ENCODE measurements around the gene C2CD3. TPM values are rescaled to one million over a fixed set of nuclear protein-coding genes. Genes with fewer than 3 reads are reported as not detected.

Gene C2CD3
- total and polyA plus RNA-seq, 9 of the 15 experiments (the other 6 are each of a cell fraction or from before 2014, with no cell fraction given) = 4.4 to 20.2 (median 15.4) TPM

GRCh38 chr11:73983741-73984538 lies 186.9 kb downstream of the C2CD3 start (continued):
- TF ChIP-seq ZBTB8A (IDR thresholded peaks at IDR 0.05; ENCODE audit: partially characterized antibody) (no peak), SRSF7 (optimal IDR thresholded peaks at IDR 0.05; ENCODE audit: low read depth, low read length) (no peak), RNF219 (CRISPR knock-in tag; IDR thresholded peaks at IDR 0.05) (no peak), BRD4 (IDR thresholded peaks at IDR 0.05) (no peak; the same call in 1 of the 2 replicates), SMC3 (conservative IDR thresholded peaks at IDR 0.05; ENCODE audit: insufficient read depth, low read depth, low read length) (no peak), SMARCA4 (IDR thresholded peaks at IDR 0.05) (0 out of 2 replicates have a peak, but pooled peaks have one; percentile 17), HDAC1 (IDR thresholded peaks at IDR 0.05) (0 out of 4 replicates have a peak, but pooled peaks of 1 of the 2 experiments have one; percentile 7), ZNF408 (CRISPR knock-in tag; IDR thresholded peaks at IDR 0.05; ENCODE audit: low read depth) (no peak), CC2D1A (IDR thresholded peaks at IDR 0.05) (no peak), MXI1 (IDR thresholded peaks at IDR 0.05; ENCODE audit: low read depth, low read length) (no peak), ZSCAN32 (CRISPR knock-in tag; IDR thresholded peaks at IDR 0.05) (no peak), STAG1 (CRISPR knock-in tag; IDR thresholded peaks at IDR 0.05; ENCODE audit: borderline replicate concordance) (no peak), GTF2A2 (tag; IDR thresholded peaks at IDR 0.05) (0 out of 2 replicates have a peak, but pooled peaks have one; percentile 58), MYNN (IDR thresholded peaks at IDR 0.05) (no peak), MYNN (CRISPR knock-in tag; IDR thresholded peaks at IDR 0.05) (no peak), WHSC1 (IDR thresholded peaks at IDR 0.05; ENCODE audit: low read length) (no peak), SRF (CRISPR knock-in tag; IDR thresholded peaks at IDR 0.05) (peak in 1 of 2 experiments; percentile 23; a peak in 1 of 4 replicates), ZNF551 (CRISPR knock-in tag; IDR thresholded peaks at IDR 0.05) (no peak)
- TF ChIP-seq, protein P1, sequence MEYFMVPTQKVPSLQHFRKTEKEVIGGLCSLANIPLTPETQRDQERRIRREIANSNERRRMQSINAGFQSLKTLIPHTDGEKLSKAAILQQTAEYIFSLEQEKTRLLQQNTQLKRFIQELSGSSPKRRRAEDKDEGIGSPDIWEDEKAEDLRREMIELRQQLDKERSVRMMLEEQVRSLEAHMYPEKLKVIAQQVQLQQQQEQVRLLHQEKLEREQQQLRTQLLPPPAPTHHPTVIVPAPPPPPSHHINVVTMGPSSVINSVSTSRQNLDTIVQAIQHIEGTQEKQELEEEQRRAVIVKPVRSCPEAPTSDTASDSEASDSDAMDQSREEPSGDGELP (CRISPR knock-in tag; IDR thresholded peaks at IDR 0.05; ENCODE audit: borderline replicate concordance) = no peak; the same call in 1 of the 2 replicates
- TF ChIP-seq, protein P2, sequence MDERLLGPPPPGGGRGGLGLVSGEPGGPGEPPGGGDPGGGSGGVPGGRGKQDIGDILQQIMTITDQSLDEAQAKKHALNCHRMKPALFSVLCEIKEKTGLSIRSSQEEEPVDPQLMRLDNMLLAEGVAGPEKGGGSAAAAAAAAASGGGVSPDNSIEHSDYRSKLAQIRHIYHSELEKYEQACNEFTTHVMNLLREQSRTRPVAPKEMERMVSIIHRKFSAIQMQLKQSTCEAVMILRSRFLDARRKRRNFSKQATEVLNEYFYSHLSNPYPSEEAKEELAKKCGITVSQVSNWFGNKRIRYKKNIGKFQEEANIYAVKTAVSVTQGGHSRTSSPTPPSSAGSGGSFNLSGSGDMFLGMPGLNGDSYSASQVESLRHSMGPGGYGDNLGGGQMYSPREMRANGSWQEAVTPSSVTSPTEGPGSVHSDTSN (CRISPR knock-in tag; IDR thresholded peaks at IDR 0.05; ENCODE audit: low read depth) = no peak
- TF ChIP-seq, protein P2 (tag; conservative IDR thresholded peaks at IDR 0.05; ENCODE audit: low read depth) = no peak
- TF ChIP-seq, protein P3, sequence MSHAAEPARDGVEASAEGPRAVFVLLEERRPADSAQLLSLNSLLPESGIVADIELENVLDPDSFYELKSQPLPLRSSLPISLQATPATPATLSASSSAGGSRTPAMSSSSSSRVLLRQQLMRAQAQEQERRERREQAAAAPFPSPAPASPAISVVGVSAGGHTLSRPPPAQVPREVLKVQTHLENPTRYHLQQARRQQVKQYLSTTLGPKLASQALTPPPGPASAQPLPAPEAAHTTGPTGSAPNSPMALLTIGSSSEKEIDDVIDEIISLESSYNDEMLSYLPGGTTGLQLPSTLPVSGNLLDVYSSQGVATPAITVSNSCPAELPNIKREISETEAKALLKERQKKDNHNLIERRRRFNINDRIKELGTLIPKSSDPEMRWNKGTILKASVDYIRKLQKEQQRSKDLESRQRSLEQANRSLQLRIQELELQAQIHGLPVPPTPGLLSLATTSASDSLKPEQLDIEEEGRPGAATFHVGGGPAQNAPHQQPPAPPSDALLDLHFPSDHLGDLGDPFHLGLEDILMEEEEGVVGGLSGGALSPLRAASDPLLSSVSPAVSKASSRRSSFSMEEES (CRISPR knock-in tag; IDR thresholded peaks at IDR 0.05) = no peak
